H1 (cell line): ENCODE measurements around the gene ERVMER34-1. TPM values are rescaled to one million over a fixed set of nuclear protein-coding genes. Genes with fewer than 3 reads are reported as not detected.

Experiments used
- CTCF ChIA-PET: fragments of 300-600 bp; sonication (Branson Sonifier 250); formaldehyde crosslinking; loops from one replicate; lab custom pipeline; 2021; ENCODE audit not compliant: partially characterized antibody; lab: Charles Lee
- POLR2A ChIA-PET: fragments of 300-600 bp; sonication (Branson Sonifier 250); formaldehyde crosslinking; loops from one replicate; lab custom pipeline; 2021; ENCODE audit warnings: inconsistent platforms; ENCODE audit not compliant: partially characterized antibody; lab: Charles Lee
- DNase-seq, 2 experiments: peaks; one replicate each; pipeline versions ENCODE4 v3.0.0 to v3.0.0-alpha.2; 2010 to 2022; ENCODE audit warnings: low spot score in 2 of 2, low read depth in 1 of 2, mixed read lengths in 1 of 2
- FAIRE-seq: peaks from 2 replicates; lab custom pipeline; 2011; peaks lifted over from hg19 to GRCh38; lab: Jason Lieb, UNC
- H2AFZ ChIP-seq: 2 replicates; pipeline ENCODE4 v1.8.1; 2012; ENCODE audit warnings: low read length, inconsistent platforms
- H2AK5ac ChIP-seq: 2 replicates; pipeline ENCODE4 v1.6.1; 2013; ENCODE audit warnings: low read depth, low read length
- H2BK120ac ChIP-seq: replicated peaks from 2 replicates; pipeline ENCODE3; 2013; ENCODE audit warnings: low read depth, low read length, inconsistent platforms
- H2BK12ac ChIP-seq: 2 replicates; pipeline ENCODE4 v1.6.1; 2013; ENCODE audit warnings: low read depth, low read length
- H2BK15ac ChIP-seq: 2 replicates; pipeline ENCODE4 v1.6.1; 2013; ENCODE audit warnings: low read length
- H2BK20ac ChIP-seq: 2 replicates; pipeline ENCODE4 v1.6.1; 2013; ENCODE audit warnings: low read length
- H2BK5ac ChIP-seq: 2 replicates; pipeline ENCODE4 v1.6.1; 2013; ENCODE audit warnings: low read depth, low read length
- H3K14ac ChIP-seq: 2 replicates; pipeline ENCODE4 v1.6.1; 2013; ENCODE audit warnings: inconsistent platforms; ENCODE audit not compliant: insufficient read length
- H3K18ac ChIP-seq: 2 replicates; pipeline ENCODE4 v1.6.1; 2013; ENCODE audit warnings: low read length; ENCODE audit errors: extremely low read depth
- H3K23ac ChIP-seq: 2 replicates; pipeline ENCODE4 v1.6.1; 2013; ENCODE audit warnings: inconsistent platforms; ENCODE audit not compliant: insufficient read length
- H3K23me2 ChIP-seq: 2 replicates; pipeline ENCODE4 v1.6.1; 2013; ENCODE audit warnings: low read depth, low read length
- H3K27ac ChIP-seq: 2 replicates; pipeline ENCODE4 v1.6.1; 2011; ENCODE audit warnings: low read depth, low read length, inconsistent platforms
- H3K27me3 ChIP-seq, 4 experiments: replicated peaks in 1 of 4; 1 replicate in 1 of 4; 2 replicates in 3 of 4; pipeline versions ENCODE4 v1.6.1 to v1.8.1; 2011 to 2013; ENCODE audit warnings: low read length in 3 of 4, mild to moderate bottlenecking in 3 of 4, inconsistent platforms in 2 of 4, mixed read lengths in 2 of 4, moderate library complexity in 1 of 4; ENCODE audit not compliant: control insufficient read depth in 3 of 4, insufficient read depth in 3 of 4; ENCODE audit errors: extremely low read depth in 1 of 4
- H3K36me3 ChIP-seq, 4 experiments: 2 replicates each; pipeline versions ENCODE4 v1.6.1 to v1.8.1; 2011 to 2013; ENCODE audit warnings: mild to moderate bottlenecking in 4 of 4, low read length in 3 of 4, moderate library complexity in 2 of 4, control low read depth in 1 of 4, inconsistent platforms in 1 of 4; ENCODE audit not compliant: insufficient read depth in 4 of 4, control insufficient read depth in 2 of 4
- H3K4ac ChIP-seq: replicated peaks from 2 replicates; pipeline ENCODE3; 2013; ENCODE audit warnings: low read length, low read depth, mixed read lengths, inconsistent platforms; ENCODE audit not compliant: insufficient read length
- H3K4me1 ChIP-seq, 4 experiments: replicated peaks in 1 of 4; 1 replicate in 1 of 4; 2 replicates in 3 of 4; pipeline versions ENCODE4 v1.6.1 to v1.8.1; 2011 to 2013; ENCODE audit warnings: low read length in 3 of 4, inconsistent platforms in 2 of 4, mixed read lengths in 1 of 4; ENCODE audit not compliant: insufficient read depth in 4 of 4, control insufficient read depth in 3 of 4
- H3K4me2 ChIP-seq, 2 experiments: 2 replicates each; pipeline versions ENCODE4 v1.6.1 to v1.8.1; 2011 to 2013; ENCODE audit warnings: low read depth in 2 of 2, low read length in 2 of 2, control low read depth in 1 of 2, inconsistent platforms in 1 of 2, mild to moderate bottlenecking in 1 of 2; ENCODE audit not compliant: insufficient read depth in 1 of 2
- H3K4me3 ChIP-seq, 4 experiments: fragments of 200-600, 300-600 bp in 1 of 4; sonication (generic), shearing (Covaris generic), sonication (Bioruptor Twin) in 1 of 4; 2 replicates each; pipeline versions ENCODE4 v1.5.1 to v1.8.1; 2011 to 2016; ENCODE audit warnings: low read length in 4 of 4, low read depth in 3 of 4, control low read depth in 2 of 4, inconsistent platforms in 2 of 4, mild to moderate bottlenecking in 2 of 4, mixed read lengths in 1 of 4, moderate library complexity in 1 of 4; ENCODE audit not compliant: insufficient read depth in 2 of 4; ENCODE audit errors: extremely low read depth in 1 of 4
- H3K56ac ChIP-seq: replicated peaks from 2 replicates; pipeline ENCODE3; 2013; ENCODE audit warnings: low read depth, mild to moderate bottlenecking, mixed read lengths, low read length, inconsistent platforms; ENCODE audit not compliant: insufficient read length
- H3K79me1 ChIP-seq: 2 replicates; pipeline ENCODE4 v1.6.1; 2013; ENCODE audit warnings: low read depth, low read length, control low read depth
- H3K79me2 ChIP-seq, 2 experiments: 2 replicates each; pipeline versions ENCODE4 v1.6.1 to v1.8.1; 2012 to 2013; ENCODE audit warnings: low read length in 2 of 2, mild to moderate bottlenecking in 2 of 2, inconsistent platforms in 1 of 2; ENCODE audit not compliant: insufficient read depth in 2 of 2, control insufficient read depth in 1 of 2
- H3K9ac ChIP-seq, 4 experiments: replicated peaks in 1 of 4; 1 replicate in 1 of 4; 2 replicates in 3 of 4; pipeline versions ENCODE4 v1.6.1 to v1.8.1; 2011 to 2013; ENCODE audit warnings: low read depth in 3 of 4, low read length in 3 of 4, control low read depth in 2 of 4, mild to moderate bottlenecking in 2 of 4, moderate library complexity in 2 of 4, inconsistent platforms in 1 of 4; ENCODE audit errors: extremely low read depth in 1 of 4
- H3K9me3 ChIP-seq, 2 experiments: 2 replicates each; pipeline versions ENCODE4 v1.6.1 to v1.8.1; 2012 to 2013; ENCODE audit warnings: mild to moderate bottlenecking in 2 of 2, moderate library complexity in 2 of 2, control low read depth in 1 of 2, inconsistent platforms in 1 of 2, low read depth in 1 of 2, low read length in 1 of 2, mixed read lengths in 1 of 2; ENCODE audit not compliant: insufficient read depth in 2 of 2
- H4K20me1 ChIP-seq, 2 experiments: replicated peaks in 1 of 2; 2 replicates each; pipeline versions ENCODE3 to v1.8.1; 2011 to 2013; ENCODE audit warnings: inconsistent platforms in 2 of 2, low read length in 2 of 2, mild to moderate bottlenecking in 1 of 2; ENCODE audit not compliant: insufficient read depth in 2 of 2, control insufficient read depth in 1 of 2
- H4K5ac ChIP-seq: 2 replicates; pipeline ENCODE4 v1.6.1; 2013; ENCODE audit warnings: low read length, low read depth, mixed read lengths, inconsistent platforms; ENCODE audit not compliant: insufficient read length
- H4K8ac ChIP-seq: 2 replicates; pipeline ENCODE4 v1.8.0; 2013; ENCODE audit warnings: mild to moderate bottlenecking, moderate library complexity, low read length, inconsistent platforms; ENCODE audit not compliant: insufficient read depth; ENCODE audit errors: extremely low read depth
- H4K91ac ChIP-seq: replicated peaks from 2 replicates; pipeline ENCODE3; 2013; ENCODE audit warnings: low read length, mixed read lengths, inconsistent platforms; ENCODE audit not compliant: insufficient read length
- CHD1 ChIP-seq: IDR thresholded peaks from 2 replicates; pipeline ENCODE4 v1.6.1; 2012; ENCODE audit warnings: low read depth, low read length, improper control_type of control experiment
- E2F6 ChIP-seq: IDR thresholded peaks from 2 replicates; pipeline ENCODE4 v1.6.1; 2012; ENCODE audit warnings: inconsistent platforms
- MAX ChIP-seq: IDR thresholded peaks from 2 replicates; pipeline ENCODE4 v1.6.1; 2012; ENCODE audit warnings: inconsistent platforms
- RBBP5 ChIP-seq: IDR thresholded peaks from 2 replicates; pipeline ENCODE4 v1.7.1; 2012; ENCODE audit warnings: low read depth, mild to moderate bottlenecking, inconsistent platforms, low read length, moderate library complexity, borderline replicate concordance
- RXRA ChIP-seq: IDR thresholded peaks from 2 replicates; pipeline ENCODE4 v1.6.1; 2011; ENCODE audit warnings: low read depth, mild to moderate bottlenecking, low read length, moderate library complexity; ENCODE audit not compliant: insufficient read depth
- SP2 ChIP-seq: IDR thresholded peaks from 2 replicates; pipeline ENCODE4 v1.6.1; 2012; ENCODE audit warnings: mild to moderate bottlenecking, low read length, inconsistent platforms
- TAF1 ChIP-seq: IDR thresholded peaks from 2 replicates; pipeline ENCODE4 v1.6.1; 2011; ENCODE audit warnings: mild to moderate bottlenecking, low read depth, low read length
- TBP ChIP-seq: IDR thresholded peaks from 2 replicates; pipeline ENCODE4 v1.6.1; 2011; ENCODE audit warnings: low read depth, low read length, improper control_type of control experiment
- WGBS, 2 experiments: shearing (Covaris generic) in 1 of 2; methylation state at CpG; one replicate each; pipeline versions ENCODE4 v1.1.6 to v1.1.7; 2013 to 2015; ENCODE audit warnings: low lambda C conversion rate in 2 of 2, mixed read lengths in 2 of 2, inconsistent platforms in 1 of 2, low coverage in 1 of 2, missing lambda C conversion rate in 1 of 2; ENCODE audit not compliant: insufficient replicate concordance in 2 of 2, insufficient coverage in 1 of 2, insufficient read length in 1 of 2; ENCODE audit errors: extremely low coverage in 1 of 2, missing lambda C conversion rate in 1 of 2; 5-methylcytosine and 5-hydroxymethylcytosine counted together
- polyA plus RNA-seq, 7 experiments: library from polyadenylated mRNA; depleted of rRNA in 3 of 7; stranded (reverse) in 5 of 7; unstranded in 2 of 7; fragments of >200 nt in 5 of 7; fragments of 200-250 nt in 2 of 7; gene quantifications; 1 replicate in 5 of 7; 2 replicates in 1 of 7; 4 replicates in 1 of 7; pipeline versions ENCODE4 v1.2.1 to v1.2.3, GENCODE V29; 2011 to 2013; ENCODE audit warnings: missing spikeins in 2 of 7, mixed read lengths in 2 of 7
- total RNA-seq: library from RNA; stranded (reverse); fragmentation: NEBNext Ultra II Directional; extraction: Animal tissue kit (Norgen Biotek cat#: 25700); gene quantifications from 2 replicates; pipeline ENCODE4 v1.2.1, GENCODE V29; 2021
- TF ChIP-seq, protein P1 (sequence below): IDR thresholded peaks from 2 replicates; pipeline ENCODE4 v1.6.1; 2011; ENCODE audit warnings: low read depth, mild to moderate bottlenecking, low read length; ENCODE audit not compliant: insufficient read depth

ERVMER34-1 gene
- total and polyA plus RNA-seq, 2 of the 8 experiments (the other 6 are each of a cell fraction or from before 2014, with no cell fraction given): 14.2 to 34.3 TPM

DNA sequence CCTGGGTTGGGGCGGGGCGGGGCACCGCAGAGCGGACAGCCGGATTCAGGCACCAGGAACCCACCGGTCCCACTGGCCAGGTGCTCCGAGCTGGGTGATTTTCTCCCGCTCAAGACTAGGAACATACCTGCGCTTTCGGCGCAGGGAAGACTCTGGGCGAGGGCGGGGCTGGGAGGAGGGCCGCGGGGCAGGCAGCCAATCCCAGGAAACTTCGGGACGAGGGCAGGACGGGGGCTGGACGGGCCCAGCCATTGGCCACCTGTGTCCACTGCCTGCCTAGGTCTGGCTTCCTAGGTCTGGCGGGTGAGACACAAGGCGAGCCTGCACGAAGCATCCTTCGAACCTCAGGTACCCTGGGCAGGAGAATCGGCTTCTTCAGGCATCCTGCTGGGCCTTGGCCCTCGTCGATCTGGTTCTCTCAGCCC, 274 bp upstream of the ERVMER34-1 start:
- H3K23ac ChIP-seq: no peak overlapping the region
- H4K20me1 ChIP-seq: no peaks in the 10 kb centered on the region
- peaks cover 0 to 12% (median 0%) of the 10 kb centered on the region in 4 experiments; a peak in 2 of 8 replicates for H3K36me3 ChIP-seq
- H3K79me1 ChIP-seq: no peaks in the 10 kb centered on the region
- H3K4ac ChIP-seq: no peak overlapping the region
- no peak overlapping the region for H3K14ac ChIP-seq
- peak overlapping the region; percentile 98; the same call in 1 of the 2 replicates for H3K18ac ChIP-seq
- DNase-seq (peak; percentile 70 to 88), FAIRE-seq (no peak)
- H2BK20ac ChIP-seq: 0 out of 2 replicates have a peak overlapping the region, but pooled peaks have one; percentile 55
- CTCF ChIA-PET: interaction anchor here (1.0 to 1.3 kb wide), 2 partner anchors 229 to 243 kb away, joined by 3 to 4 read pairs; no protein-coding TSS in a partner anchor
- no peak overlapping the region for H2AK5ac ChIP-seq
- no peak overlapping the region for H2BK120ac ChIP-seq
- H2AFZ ChIP-seq: no peak overlapping the region
- no peaks in the 10 kb centered on the region; a peak in 1 of 7 replicates for H3K4me1 ChIP-seq
- H2BK15ac ChIP-seq: no peak overlapping the region
- H3K9ac ChIP-seq: no peak overlapping the region
- peaks cover 10% of the 10 kb centered on the region; the same call in 1 of the 2 replicates for H3K23me2 ChIP-seq
- H3K4me2 ChIP-seq: peak overlapping the region; percentile 69 to 77
- 0 out of 2 replicates have a peak overlapping the region, but pooled peaks have one; percentile 71 for H2BK5ac ChIP-seq
- H2BK12ac ChIP-seq: peak overlapping the region; percentile 89; the same call in 1 of the 2 replicates
- H3K9me3 ChIP-seq: peaks cover 0 to 2% of the 10 kb centered on the region in 2 experiments; a peak in 1 of 4 replicates
- H4K91ac ChIP-seq: peak overlapping the region; percentile 97
- peaks cover 0 to 18% (median 13%) of the 10 kb centered on the region in 4 experiments; a peak in 6 of 7 replicates for H3K27me3 ChIP-seq
- H3K79me2 ChIP-seq: peaks cover 0 to 3% of the 10 kb centered on the region in 2 experiments; a peak in 1 of 4 replicates
- POLR2A ChIA-PET: interaction anchor here (0.6 to 4.9 kb wide), 11 partner anchors 19 to 153 kb away, joined by 3 to 26 read pairs (median 4); no protein-coding TSS in a partner anchor
- H4K5ac ChIP-seq: no peak overlapping the region
- H3K27ac ChIP-seq: no peak overlapping the region
- H4K8ac ChIP-seq: peak overlapping the region; percentile 90; the same call in 1 of the 2 replicates
- peak overlapping the region; percentile 72 for H3K56ac ChIP-seq
- WGBS, 2 experiments: 31% methylated on average over 11 of the region's 26 CpGs; no CpG with 5 or more reads in 1 of the 2 experiments
- peak overlapping the region; percentile 17 to 63 (median 25); a peak in 6 of 8 replicates for H3K4me3 ChIP-seq
- TF ChIP-seq TBP (peak; percentile 21; the same call in 1 of the 2 replicates), E2F6 (peak; percentile 93), SP2 (no peak), CHD1 (no peak), TAF1 (peak; percentile 58; the same call in 1 of the 2 replicates), RBBP5 (0 out of 2 replicates have a peak, but pooled peaks have one; percentile 10), RXRA (no peak), MAX (peak; percentile 98)
- TF ChIP-seq, protein P1, sequence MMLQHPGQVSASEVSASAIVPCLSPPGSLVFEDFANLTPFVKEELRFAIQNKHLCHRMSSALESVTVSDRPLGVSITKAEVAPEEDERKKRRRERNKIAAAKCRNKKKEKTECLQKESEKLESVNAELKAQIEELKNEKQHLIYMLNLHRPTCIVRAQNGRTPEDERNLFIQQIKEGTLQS: no peak
